GM12891 (cell line): ENCODE results near the gene TENM4.

Source experiments
- POLR2A ChIP-seq: IDR thresholded peaks from 2 replicates; pipeline ENCODE4 v1.6.1; 2011; ENCODE audit warnings: low read depth, low read length, control low read depth
- POLR2AphosphoS5 ChIP-seq: IDR thresholded peaks from 2 replicates; pipeline ENCODE4 v1.6.1; 2011; ENCODE audit warnings: low read depth, low read length, control low read depth

GRCh38 chr11:78965432-78965831 is 475.4 kb downstream of the TENM4 start:
- no peak for TF ChIP-seq POLR2AphosphoS5
- no peak for TF ChIP-seq POLR2A
